Raji (cell line): ENCODE results near the gene CHN2.

Experiments
- POLR2A ChIP-seq: IDR thresholded peaks from 2 replicates; pipeline ENCODE4 v1.6.1; 2011; ENCODE audit warnings: low read depth, low read length, control low read depth; ENCODE audit not compliant: insufficient read depth

The CHN2 gene

DNA sequence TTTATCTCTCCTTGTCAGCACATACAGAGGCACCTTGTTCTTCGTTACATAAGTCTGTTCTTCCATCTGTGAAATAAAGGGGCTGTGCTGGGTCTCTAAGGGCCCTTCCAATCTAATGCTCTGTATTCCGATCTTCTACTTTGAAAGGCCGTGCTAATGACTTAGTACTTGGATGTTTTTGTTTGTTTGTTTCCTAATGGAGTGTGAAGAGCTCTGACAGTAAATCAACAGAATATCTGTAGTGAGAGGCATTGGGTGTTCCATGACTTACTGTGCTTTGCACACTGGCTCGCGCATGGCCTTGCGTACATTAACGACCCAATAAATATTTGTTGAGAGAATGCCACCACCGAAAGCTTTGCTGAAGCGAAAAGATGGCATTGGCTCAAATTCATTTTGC lies 162.1 kb downstream of the CHN2 start:
- no peak for TF ChIP-seq POLR2A

DNA sequence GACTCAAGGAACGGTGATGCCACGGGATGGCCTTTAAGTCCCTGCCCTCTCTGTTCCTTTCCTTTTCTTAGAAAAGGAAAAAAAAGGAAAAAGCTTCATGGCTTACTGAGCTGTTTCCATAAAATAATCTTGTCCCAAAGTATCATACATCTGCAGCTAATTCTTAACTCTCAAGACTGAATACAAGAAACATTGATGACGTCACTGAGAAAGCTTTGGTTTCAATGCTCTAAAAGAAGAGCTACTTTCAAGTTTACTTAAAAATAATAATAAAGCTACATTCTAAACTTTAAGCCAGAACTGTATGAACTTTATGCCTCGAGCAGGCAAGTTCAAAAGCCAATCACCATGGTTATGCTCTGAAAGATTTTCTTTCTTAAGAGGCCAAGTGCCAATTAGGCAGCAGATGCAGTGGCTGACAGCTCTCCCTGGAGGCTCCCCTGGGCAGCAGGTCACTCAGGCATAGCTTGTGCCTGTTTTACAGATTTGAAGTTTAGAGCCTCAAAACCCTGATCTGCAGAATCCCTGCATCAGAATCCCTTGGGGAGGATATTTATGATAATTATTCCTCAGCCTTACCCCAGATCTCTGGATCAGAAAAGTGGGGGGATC lies 165.0 kb downstream of the CHN2 start:
- TF ChIP-seq POLR2A: no peak

DNA sequence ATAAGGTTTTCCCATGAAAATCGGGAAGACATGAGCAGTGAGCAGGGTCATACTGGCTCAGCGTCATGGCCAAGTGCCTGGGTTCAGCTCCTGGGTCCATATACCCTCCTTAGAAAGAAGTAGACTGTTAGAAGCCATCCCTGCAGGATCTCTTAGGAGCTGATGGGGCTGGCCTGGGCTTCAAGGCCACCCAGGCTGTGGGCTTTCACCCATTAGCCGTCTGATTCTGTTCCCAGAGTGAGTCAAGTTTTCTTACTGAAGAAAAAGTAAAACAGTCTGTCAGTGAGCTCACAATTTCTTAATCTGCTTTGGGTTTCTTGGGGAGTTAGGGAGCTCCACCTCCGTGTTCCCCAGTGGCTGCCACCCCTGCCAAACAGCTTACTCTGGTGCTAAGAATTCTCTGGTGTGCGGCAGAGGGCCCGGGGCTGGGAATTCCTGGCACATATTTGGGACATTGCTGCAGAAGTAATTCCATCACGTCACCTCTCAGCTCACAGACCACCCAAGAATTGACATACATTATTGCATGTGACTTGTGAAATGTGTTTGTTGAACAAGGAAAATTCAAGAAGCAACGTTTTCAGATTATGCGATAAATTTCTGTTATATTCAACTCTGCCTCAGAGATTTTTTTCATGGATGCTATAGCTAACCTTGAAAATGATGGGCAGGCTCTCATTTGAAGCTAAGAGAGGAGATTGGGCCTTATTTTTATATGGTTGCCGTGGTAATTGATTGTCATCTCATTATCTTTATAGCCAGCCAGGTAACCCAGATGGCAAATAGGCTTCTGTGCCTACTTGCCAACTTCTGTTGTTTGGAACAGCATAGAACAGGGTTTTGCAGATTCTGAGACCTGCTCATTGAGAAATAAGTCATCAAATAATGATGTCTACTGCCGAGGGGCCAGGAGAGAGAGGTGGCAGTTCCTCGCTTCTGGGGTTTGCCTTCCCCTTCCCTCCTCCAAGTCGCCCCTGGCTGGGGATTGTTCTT lies 166.4 kb downstream of the CHN2 start:
- no peak for TF ChIP-seq POLR2A

- TF ChIP-seq POLR2A: no peak
Observed at GRCh38 chr7:29362380-29362779, 167.8 kb downstream of the CHN2 start.

- no peak for TF ChIP-seq POLR2A
Observed at GRCh38 chr7:29363636-29364425, 169.3 kb downstream of the CHN2 start.

DNA sequence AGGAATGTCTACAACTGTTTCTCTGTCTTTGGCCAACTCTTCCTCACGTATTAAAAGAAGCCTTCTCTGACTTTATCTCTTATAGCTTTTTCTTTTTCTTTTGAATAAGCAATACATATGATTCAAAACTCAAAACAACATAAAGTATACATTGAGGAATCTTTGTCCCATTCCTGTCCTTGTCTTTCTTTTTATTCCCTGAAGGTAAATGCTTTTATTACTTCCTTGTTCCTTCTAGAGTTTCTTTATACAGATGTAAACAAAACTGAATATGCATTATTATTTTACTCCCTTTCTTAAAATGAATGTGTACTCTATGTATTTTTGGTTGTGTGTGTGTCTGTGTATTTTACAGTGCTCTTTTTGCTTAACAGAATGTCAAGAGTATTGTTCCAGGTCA lies 170.1 kb downstream of the CHN2 start:
- no peak for TF ChIP-seq POLR2A

DNA sequence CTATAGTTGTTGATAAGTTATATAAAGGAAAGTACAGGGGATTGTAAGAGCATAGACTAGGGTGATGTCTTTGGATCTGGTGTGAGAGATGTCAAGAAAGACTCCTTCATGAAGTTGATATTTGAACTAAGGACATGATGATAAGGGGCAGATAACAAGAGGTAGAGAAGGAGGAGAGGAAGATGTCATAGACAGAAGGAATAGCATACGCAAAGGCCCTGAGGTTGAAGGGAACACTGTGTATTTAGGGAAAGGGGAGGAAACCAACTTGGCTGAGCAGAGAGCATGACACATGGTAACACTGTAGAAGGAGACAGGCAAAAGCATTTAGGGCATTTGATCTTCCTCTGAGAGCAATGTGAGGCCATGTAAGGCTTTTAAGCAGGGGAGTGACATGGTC lies 170.8 kb downstream of the CHN2 start:
- no peak for TF ChIP-seq POLR2A

DNA sequence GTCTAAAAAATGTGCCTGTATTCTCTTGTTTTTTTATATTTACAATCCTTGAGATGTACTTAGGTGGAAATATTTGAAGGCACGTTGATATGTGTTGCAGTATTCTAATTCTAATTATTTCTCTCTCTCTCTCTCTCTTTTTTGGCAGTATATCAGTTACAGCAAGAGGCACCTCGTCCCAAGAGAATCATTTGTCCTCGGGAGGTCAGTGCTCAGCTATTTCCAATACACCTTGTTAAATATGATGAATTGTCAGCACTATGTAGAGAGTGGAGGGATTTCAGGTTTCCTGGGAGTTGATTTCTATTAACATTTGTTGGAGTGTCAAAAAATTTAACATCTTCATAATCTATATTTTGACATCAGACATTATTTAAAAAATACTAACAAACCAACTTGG lies 173.2 kb downstream of the CHN2 start:
- no peak for TF ChIP-seq POLR2A

DNA sequence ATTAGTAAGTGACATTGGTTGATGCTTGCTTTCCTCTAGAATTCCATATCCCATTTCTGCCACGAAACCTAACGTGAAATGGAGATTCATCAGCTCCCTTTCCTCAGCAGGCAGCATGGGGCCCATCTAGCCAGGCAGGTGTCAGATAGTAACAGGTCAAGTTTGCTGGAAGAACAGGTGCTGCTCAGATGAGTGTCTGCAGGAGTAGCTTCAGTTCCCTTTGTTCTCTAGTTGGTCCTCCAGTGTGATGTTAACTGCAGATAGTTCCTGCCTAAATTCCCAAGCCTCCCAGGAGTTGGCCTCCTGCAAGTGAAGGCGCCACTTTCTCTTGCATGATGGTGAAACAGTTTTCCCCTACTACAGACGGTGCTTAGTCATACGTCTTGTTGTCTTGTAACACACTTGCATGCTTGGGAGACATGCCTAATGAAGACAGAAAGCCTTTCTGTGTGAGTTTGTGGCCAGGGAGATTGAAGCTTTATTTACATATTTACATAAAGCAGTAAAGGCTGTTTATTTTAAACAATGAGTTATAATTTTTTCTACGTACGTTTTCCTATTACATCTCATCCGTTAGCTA lies 175.4 kb downstream of the CHN2 start:
- no peak for TF ChIP-seq POLR2A

GRCh38 chr7:29370531-29371314 lies 176.1 kb downstream of the CHN2 start:
- TF ChIP-seq POLR2A: no peak

DNA sequence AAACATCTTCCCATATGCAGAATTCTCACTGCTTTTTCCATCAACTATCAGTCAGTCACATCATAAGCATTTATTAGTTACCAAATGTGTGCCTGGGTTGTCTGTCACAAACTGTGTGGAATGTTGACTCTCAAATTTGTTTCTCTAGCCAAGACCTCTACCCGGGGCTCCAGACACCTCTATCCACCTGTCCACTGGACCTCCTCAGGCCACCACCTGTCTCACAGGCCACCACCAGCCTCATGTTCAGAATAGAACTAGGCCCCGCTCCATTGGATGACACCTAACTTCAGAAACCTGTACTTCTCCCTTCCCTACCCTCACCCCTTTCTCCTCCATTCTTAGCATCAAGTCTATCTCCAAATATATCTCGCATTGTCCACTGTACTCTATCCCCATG lies 176.9 kb downstream of the CHN2 start:
- no peak for TF ChIP-seq POLR2A

DNA sequence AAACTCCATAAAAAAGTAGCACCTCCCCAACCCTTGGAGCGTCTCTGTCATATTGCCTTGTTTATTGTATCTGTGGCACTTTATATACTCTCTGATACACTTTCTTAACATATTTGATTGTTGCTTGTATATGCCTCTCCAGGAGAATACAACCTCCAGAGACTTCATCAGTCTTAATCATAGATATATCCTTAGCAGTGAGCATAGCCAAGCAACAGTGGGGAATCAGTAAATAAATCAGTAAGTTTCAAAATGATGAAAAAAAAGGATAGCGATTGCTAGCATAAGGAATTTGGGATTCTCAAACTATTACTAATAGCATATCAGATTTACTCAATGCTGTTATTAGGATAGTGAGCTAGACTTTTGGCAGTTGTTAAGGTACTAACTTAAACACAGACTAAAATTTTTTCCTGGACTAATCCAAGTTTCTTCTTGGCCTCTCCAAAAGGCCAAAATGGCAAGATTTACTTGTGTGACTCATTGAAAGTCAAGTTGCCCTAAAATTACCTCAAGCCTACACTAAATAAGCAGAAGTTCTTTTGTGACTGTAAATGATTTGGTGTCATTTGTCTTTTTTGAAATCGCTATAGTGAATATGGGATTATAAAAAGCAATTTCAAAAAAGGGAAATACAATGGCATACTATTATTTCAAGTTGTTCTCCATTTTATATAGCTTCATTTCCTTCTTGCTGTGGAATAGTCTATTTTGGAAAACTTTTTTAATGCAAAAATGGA lies 177.9 kb downstream of the CHN2 start:
- TF ChIP-seq POLR2A: no peak

- TF ChIP-seq POLR2A: no peak
Observed at GRCh38 chr7:29375641-29376562, 181.3 kb downstream of the CHN2 start.

- no peak for TF ChIP-seq POLR2A
Observed at GRCh38 chr7:29377718-29378117, 183.1 kb downstream of the CHN2 start.
